Measurements from ENCODE around the gene SORT1.

GRCh38 chr1:109262231-109263055, 135.3 kb downstream of the SORT1 start:
- TF ChIP-seq CTCF (conservative IDR thresholded peaks at IDR 0.05; ENCODE audit: low read depth, low read length) (no peak), RAD21 (IDR thresholded peaks at IDR 0.05; ENCODE audit: low read length) (no peak)
